Stimulated activated CD4-positive, alpha-beta T cell treated with anti-CD3 and anti-CD28 coated beads, Interleukin-1b, Interleukin-23, amount 100 ng/mL, for 4 hours (primary cell): Measurements from ENCODE around the gene CCDC88C.
"Not testable (repeated sequence)": the region's sequence is repeated elsewhere in the genome, so short reads cannot be mapped to it uniquely, and the experiment has no call there.

Experiments used
- DNase-seq, 2 donors: peaks; one replicate each; pipeline ENCODE4 v3.0.0-alpha.2; 2020; ENCODE audit warnings: low read depth in 2 of 2

The CCDC88C gene

GRCh38 chr14:91246051-91246852 is 171.4 kb downstream of the CCDC88C start:
- DNase-seq = peak in 1 of 2 donors; percentile 19

GRCh38 chr14:91245616-91246015 is 172.0 kb downstream of the CCDC88C start:
- not testable (repeated sequence) for DNase-seq

- DNase-seq = peak in 1 of 2 donors; percentile 51
These were observed 172.6 kb downstream of the CCDC88C start for GRCh38 chr14:91245029-91245428.

- peak in 1 of 2 donors; percentile 26 for DNase-seq
These were observed 173.1 kb downstream of the CCDC88C start, which contains the start of gene GPR68 for GRCh38 chr14:91244501-91244901. Gene GPR68 (minus strand): TSS chr14:91244704. CDS start chr14:91235050, 9,654 bp downstream.

- no peak for DNase-seq
These were observed 174.5 kb downstream of the CCDC88C start for GRCh38 chr14:91243074-91243471.

GRCh38 chr14:91242635-91243034 is 175.0 kb downstream of the CCDC88C start:
- no peak for DNase-seq

GRCh38 chr14:91241863-91242262 is 175.8 kb downstream of the CCDC88C start:
- DNase-seq = no peak

- DNase-seq = no peak
These were observed 179.0 kb downstream of the CCDC88C start for GRCh38 chr14:91238661-91239060.

- DNase-seq = no peak
These were observed 179.5 kb downstream of the CCDC88C start for GRCh38 chr14:91238085-91238484.

- DNase-seq = no peak
These were observed 180.4 kb downstream of the CCDC88C start for GRCh38 chr14:91237219-91237618.

- no peak for DNase-seq
These were observed 181.8 kb downstream of the CCDC88C start for GRCh38 chr14:91235841-91236240.

GRCh38 chr14:91234791-91235114 is 182.9 kb downstream of the CCDC88C start:
- no peak for DNase-seq

GRCh38 chr14:91233936-91234790 is 183.5 kb downstream of the CCDC88C start:
- no peak for DNase-seq

- no peak for DNase-seq
These were observed 185.0 kb downstream of the CCDC88C start for GRCh38 chr14:91232603-91233002.

- no peak for DNase-seq
These were observed 185.6 kb downstream of the CCDC88C start for GRCh38 chr14:91232052-91232451.

GRCh38 chr14:91231446-91231845 is 186.2 kb downstream of the CCDC88C start:
- DNase-seq = no peak

- no peak for DNase-seq
These were observed 187.1 kb downstream of the CCDC88C start for GRCh38 chr14:91230397-91231035.

- peak in 1 of 2 donors; percentile 33 for DNase-seq
These were observed 187.8 kb downstream of the CCDC88C start for GRCh38 chr14:91229743-91230200.

GRCh38 chr14:91229005-91229382 is 188.6 kb downstream of the CCDC88C start:
- DNase-seq = no peak

- DNase-seq = peak; percentile 68 to 71
These were observed 189.3 kb downstream of the CCDC88C start for GRCh38 chr14:91228112-91229004.

- no peak for DNase-seq
These were observed 190.4 kb downstream of the CCDC88C start for GRCh38 chr14:91227183-91227628.
